ENCODE measurements around the gene INPP5K. TPM values are rescaled to one million over a fixed set of nuclear protein-coding genes. Genes with fewer than 3 reads are reported as not detected.

INPP5K gene
- total and polyA plus RNA-seq, 4 experiments from 2014 or later = 73.6 to 123 (median 80.2) TPM

DNA sequence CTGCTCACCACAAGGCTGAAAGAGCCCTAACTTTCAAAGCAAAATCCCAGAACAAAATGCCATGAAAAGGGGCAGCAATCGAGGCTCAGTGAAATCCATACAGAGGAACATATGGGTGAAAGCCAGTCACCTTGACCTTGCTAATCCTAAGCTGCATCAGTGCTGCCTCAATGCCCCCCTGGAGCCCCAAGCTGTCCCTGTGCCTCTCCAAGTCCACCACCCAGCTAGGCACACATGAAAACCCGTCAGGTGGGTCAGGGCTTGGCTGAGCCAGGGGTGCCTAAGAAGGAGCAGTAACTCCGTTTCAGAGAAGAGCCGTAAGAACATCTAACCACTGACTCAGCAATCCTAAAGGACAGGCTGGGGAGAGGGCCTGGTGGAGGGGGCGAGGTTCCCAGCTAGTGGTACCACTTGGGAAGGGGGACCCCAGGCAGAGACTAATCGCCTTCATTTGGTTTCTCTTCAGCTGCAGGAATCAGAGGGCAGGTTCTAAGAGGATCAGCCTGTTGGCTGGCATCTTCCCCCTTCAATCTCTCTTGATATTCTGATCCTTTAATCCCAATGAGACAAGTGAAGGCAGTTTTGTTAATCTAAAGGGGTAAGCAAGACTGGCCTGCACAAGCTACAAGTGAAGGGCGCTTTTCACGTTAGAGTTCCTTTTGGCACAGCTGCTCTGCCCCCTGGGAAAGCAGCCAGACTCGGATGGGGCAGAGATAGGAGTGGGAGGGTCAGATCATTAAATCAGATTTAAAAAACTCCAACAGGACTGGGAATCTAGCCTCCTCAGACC lies 38.5 kb upstream of the INPP5K start:
- intact Hi-C loops (cut with micrococcal nuclease) = no loop called here
- no peaks in the 10 kb centered on the region for H3K27me3 ChIP-seq (ENCODE audit: insufficient read depth, low read length)
- DNase-seq = no peak
- peaks cover 26% of the 10 kb centered on the region for H3K36me3 ChIP-seq (ENCODE audit: insufficient read depth, low read length)
- no peaks in the 10 kb centered on the region for H3K27me3 Mint-ChIP-seq
- peaks cover 36 to 49% of the 10 kb centered on the region in 2 donors for H3K36me3 Mint-ChIP-seq
- H3K9me3 ChIP-seq (ENCODE audit: control insufficient read depth in 1 of 2, low read length in 2 of 2) = no peaks in the 10 kb centered on the region
- H3K27ac Mint-ChIP-seq = peak overlapping the region in 3 of 7 donors; percentile 46 to 66 (median 59)
- no peak overlapping the region for H3K4me3 Mint-ChIP-seq
- no peaks in the 10 kb centered on the region for H3K9me3 Mint-ChIP-seq
- CTCF ChIA-PET (ENCODE audit: partially characterized antibody) = no interaction called here
- H3K4me1 Mint-ChIP-seq = peaks cover 10 to 27% (median 13%) of the 10 kb centered on the region in 4 donors
- peaks cover 5% of the 10 kb centered on the region for H3K4me1 ChIP-seq (ENCODE audit: insufficient read depth, low read length)
- POLR2A ChIA-PET (ENCODE audit: partially characterized antibody) = interaction anchor here (0.5 to 1.2 kb wide), 2 partner anchors 12 to 190 kb away, joined by 3 read pairs; no protein-coding TSS in a partner anchor
- no peak overlapping the region for H3K4me3 ChIP-seq (ENCODE audit: low read length in 2 of 2)
- no peak overlapping the region for H3K27ac ChIP-seq (ENCODE audit: low read depth, low read length)

DNA sequence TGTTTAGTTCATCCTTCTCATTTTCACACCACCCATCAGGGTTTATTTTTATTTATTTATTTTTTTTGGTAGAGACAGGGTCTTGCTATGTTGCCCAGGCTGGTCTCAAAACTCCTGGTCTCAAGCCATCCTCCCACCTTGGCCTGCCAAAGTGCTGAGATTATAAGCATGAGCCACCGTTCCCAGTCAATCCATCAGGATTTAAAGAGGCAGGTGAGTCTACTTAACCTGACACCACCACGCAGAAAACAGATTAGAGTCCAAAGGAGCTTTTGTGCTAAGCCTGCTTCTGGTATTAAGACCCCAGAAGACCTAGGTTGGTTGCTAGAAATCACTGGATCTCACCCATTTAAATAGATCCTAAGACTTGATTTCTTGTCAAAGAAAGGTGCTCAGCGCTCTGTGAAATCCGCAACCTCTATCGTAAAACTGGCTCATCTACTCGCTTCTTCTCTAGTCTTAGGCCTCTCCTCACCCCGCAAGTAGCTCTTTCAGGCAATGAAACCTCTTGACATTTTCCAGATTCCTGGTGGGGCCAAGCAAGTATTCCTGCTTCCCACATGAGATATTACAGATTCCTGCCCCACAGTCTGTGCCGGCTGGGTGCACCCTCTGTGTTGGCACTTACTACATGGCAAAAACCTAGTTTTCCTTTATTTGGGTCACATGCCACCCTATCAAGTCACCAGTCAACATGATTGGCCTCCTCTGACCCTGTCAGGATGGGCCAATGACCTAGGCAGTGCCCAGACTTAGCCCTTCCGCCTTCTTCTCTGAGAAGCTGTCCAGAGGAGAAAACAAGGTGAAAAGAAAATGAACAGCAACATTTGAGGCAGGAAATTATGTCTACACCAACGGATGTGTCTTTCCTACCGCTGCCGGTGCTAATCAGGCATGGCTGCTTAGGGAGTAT lies 37.2 kb upstream of the INPP5K start:
- Mint-ChIP-seq H3K4me1 (peaks cover 7 to 16% (median 10%) of the 10 kb centered on the region in 4 donors), H3K27ac (peak overlapping the region in 2 of 7 donors; percentile 35 to 53), H3K9me3 (no peaks in the 10 kb centered on the region), H3K27me3 (no peaks in the 10 kb centered on the region), H3K4me3 (no peak overlapping the region), H3K36me3 (peaks cover 38 to 56% of the 10 kb centered on the region in 2 donors)
- Histone ChIP-seq H3K4me3 (ENCODE audit: low read length in 2 of 2) (no peak overlapping the region), H3K4me1 (ENCODE audit: insufficient read depth, low read length) (no peaks in the 10 kb centered on the region), H3K36me3 (ENCODE audit: insufficient read depth, low read length) (peaks cover 31% of the 10 kb centered on the region), H3K27me3 (ENCODE audit: insufficient read depth, low read length) (no peaks in the 10 kb centered on the region), H3K9me3 (ENCODE audit: control insufficient read depth in 1 of 2, low read length in 2 of 2) (no peaks in the 10 kb centered on the region), H3K27ac (ENCODE audit: low read depth, low read length) (no peak overlapping the region)
- CTCF ChIA-PET (ENCODE audit: partially characterized antibody) = interaction anchor here (0.6 kb wide), 1 partner anchor 168 kb away, joined by 3 read pairs; no protein-coding TSS in a partner anchor
- POLR2A ChIA-PET (ENCODE audit: partially characterized antibody) = no interaction called here
- intact Hi-C loops (cut with micrococcal nuclease) = no loop called here
- DNase-seq = no peak

DNA sequence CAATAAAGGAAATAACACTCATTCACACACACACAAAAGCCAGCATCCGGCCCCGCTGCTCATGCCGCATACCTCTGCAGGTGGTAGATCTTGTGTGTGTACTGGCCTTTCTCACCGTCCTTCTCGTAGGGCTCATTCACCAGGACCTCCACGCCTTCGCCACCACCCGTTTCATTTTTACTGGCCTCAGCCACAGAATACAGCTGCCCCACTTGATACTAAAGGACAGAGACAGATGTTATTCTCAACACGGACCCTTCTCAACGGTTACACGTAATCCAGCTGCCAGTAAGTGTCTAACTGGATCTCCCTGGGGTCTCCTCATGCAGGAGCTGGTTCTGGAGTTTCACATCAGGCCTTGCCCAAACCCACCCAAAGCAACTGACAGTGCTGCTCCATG lies 36.5 kb upstream of the INPP5K start:
- POLR2A ChIA-PET (ENCODE audit: partially characterized antibody) = interaction anchor here (1.3 kb wide), 1 partner anchor 36 kb away, joined by 3 read pairs; no protein-coding TSS in a partner anchor
- no peak overlapping the region for H3K4me3 Mint-ChIP-seq

DNA sequence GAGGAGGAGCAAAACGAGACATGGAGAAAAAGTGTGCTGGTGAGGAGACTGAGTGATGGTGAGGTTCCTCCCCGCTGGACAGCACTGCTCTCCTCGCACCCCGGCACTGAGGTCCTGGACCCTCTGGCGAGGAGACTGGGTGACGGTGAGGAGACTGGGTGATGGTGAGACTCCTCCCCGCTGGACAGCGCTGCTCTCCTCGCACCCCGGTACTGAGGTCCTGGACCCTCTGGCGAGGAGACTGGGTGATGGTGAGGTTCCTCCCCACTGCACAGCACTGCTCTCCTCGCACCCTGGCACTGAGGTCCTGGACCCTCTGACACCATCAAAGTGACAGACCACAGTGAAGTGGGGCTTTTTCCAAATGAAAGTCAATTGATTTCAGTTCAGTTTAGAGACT lies 35.3 kb upstream of the INPP5K start:
- ChIA-PET POLR2A (ENCODE audit: partially characterized antibody) (interaction anchor here (1.3 kb wide), 1 partner anchor 34 kb away, joined by 3 read pairs; no protein-coding TSS in a partner anchor), CTCF (ENCODE audit: partially characterized antibody) (no interaction called here)
- Histone ChIP-seq H3K36me3 (ENCODE audit: insufficient read depth, low read length) (peaks cover 31% of the 10 kb centered on the region), H3K4me3 (ENCODE audit: low read length in 2 of 2) (no peak overlapping the region), H3K27me3 (ENCODE audit: insufficient read depth, low read length) (no peaks in the 10 kb centered on the region), H3K27ac (ENCODE audit: low read depth, low read length) (no peak overlapping the region), H3K4me1 (ENCODE audit: insufficient read depth, low read length) (no peaks in the 10 kb centered on the region), H3K9me3 (ENCODE audit: control insufficient read depth in 1 of 2, low read length in 2 of 2) (no peaks in the 10 kb centered on the region)
- DNase-seq = no peak
- no peaks in the 10 kb centered on the region for H3K27me3 Mint-ChIP-seq
- H3K36me3 Mint-ChIP-seq = peaks cover 41 to 56% of the 10 kb centered on the region in 2 donors
- no peak overlapping the region for H3K27ac Mint-ChIP-seq
- peaks cover 0 to 9% (median 5%) of the 10 kb centered on the region in 4 donors for H3K4me1 Mint-ChIP-seq
- intact Hi-C loops (cut with micrococcal nuclease) = no loop called here
- H3K9me3 Mint-ChIP-seq = no peaks in the 10 kb centered on the region
- no peak overlapping the region for H3K4me3 Mint-ChIP-seq

More for the DNA sequence above, 36.5 kb upstream of the INPP5K start:
- Histone ChIP-seq H3K4me3 (ENCODE audit: low read length in 2 of 2) (no peak overlapping the region), H3K4me1 (ENCODE audit: insufficient read depth, low read length) (no peaks in the 10 kb centered on the region), H3K27me3 (ENCODE audit: insufficient read depth, low read length) (no peaks in the 10 kb centered on the region), H3K36me3 (ENCODE audit: insufficient read depth, low read length) (peaks cover 31% of the 10 kb centered on the region), H3K27ac (ENCODE audit: low read depth, low read length) (no peak overlapping the region), H3K9me3 (ENCODE audit: control insufficient read depth in 1 of 2, low read length in 2 of 2) (no peaks in the 10 kb centered on the region)
- H3K36me3 Mint-ChIP-seq = peaks cover 41 to 61% of the 10 kb centered on the region in 2 donors
- no peaks in the 10 kb centered on the region for H3K9me3 Mint-ChIP-seq
- no peaks in the 10 kb centered on the region for H3K27me3 Mint-ChIP-seq
- no peak for DNase-seq
- peaks cover 5 to 16% (median 10%) of the 10 kb centered on the region in 4 donors for H3K4me1 Mint-ChIP-seq
- H3K27ac Mint-ChIP-seq = peak overlapping the region in 2 of 7 donors; percentile 52 to 64
- CTCF ChIA-PET (ENCODE audit: partially characterized antibody) = interaction anchor here (0.6 kb wide), 1 partner anchor 169 kb away, joined by 3 read pairs; no protein-coding TSS in a partner anchor
- intact Hi-C loops (cut with micrococcal nuclease) = no loop called here

DNA sequence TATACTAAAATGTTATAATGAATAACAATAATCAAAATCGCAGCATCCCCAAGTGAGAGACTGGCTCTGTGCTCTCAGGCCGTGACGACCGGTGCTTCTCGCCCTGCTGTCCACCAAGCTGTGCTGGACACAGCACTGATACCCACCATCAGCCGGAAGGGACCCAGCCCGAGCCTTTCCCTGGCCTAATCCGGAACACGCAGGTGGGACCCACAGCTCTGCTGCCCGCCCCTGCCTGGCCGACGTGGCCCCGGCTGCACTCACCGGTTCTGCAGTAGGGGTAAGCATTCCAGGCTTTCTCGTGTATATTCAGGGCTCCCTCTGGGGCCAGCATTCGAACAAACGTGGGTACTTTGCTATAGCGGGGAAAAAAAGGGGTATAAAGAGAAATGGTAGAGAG lies 31.6 kb upstream of the INPP5K start:
- POLR2A ChIA-PET (ENCODE audit: partially characterized antibody) = no interaction called here

DNA sequence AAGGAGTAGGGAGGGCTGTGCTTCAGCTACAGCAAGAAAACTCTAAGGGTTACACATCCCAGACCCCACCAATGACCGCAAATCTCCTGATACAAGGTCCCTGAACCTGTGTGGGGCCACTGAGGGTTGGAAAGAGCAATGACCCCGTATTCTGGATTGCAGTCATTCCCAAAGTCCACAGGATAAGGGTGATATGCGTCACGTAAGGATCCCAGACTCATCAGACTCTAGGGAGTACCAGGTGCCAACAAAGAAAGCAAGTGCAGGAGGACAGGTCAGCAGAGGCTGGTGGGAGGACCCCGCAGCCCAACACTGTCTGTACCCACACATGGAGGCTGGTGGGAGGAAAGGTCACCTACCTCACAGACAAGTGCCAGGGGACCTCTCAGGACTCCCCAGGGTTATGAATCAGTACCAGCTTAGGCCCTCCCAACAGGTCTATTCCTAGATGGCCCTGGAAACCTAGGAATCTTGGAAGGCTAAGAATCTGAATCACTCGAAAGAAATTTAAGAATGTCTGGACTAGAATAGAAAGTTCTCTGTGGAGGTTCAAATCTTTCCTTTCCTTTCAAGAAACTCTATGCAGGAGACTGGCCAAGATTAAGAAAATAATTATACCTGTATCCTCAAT lies 30.0 kb upstream of the INPP5K start:
- Mint-ChIP-seq H3K4me3 (no peak overlapping the region), H3K27ac (peak overlapping the region in 1 of 7 donors; percentile 4), H3K27me3 (no peaks in the 10 kb centered on the region), H3K36me3 (peaks cover 34 to 65% of the 10 kb centered on the region in 2 donors), H3K4me1 (peaks cover 0 to 4% (median under 1%) of the 10 kb centered on the region in 4 donors), H3K9me3 (no peaks in the 10 kb centered on the region)
- Histone ChIP-seq H3K27ac (ENCODE audit: low read depth, low read length) (no peak overlapping the region), H3K9me3 (ENCODE audit: control insufficient read depth in 1 of 2, low read length in 2 of 2) (no peaks in the 10 kb centered on the region), H3K4me3 (ENCODE audit: low read length in 2 of 2) (no peak overlapping the region), H3K27me3 (ENCODE audit: insufficient read depth, low read length) (no peaks in the 10 kb centered on the region), H3K36me3 (ENCODE audit: insufficient read depth, low read length) (peaks cover 29% of the 10 kb centered on the region), H3K4me1 (ENCODE audit: insufficient read depth, low read length) (no peaks in the 10 kb centered on the region)
- intact Hi-C loops (cut with micrococcal nuclease) = no loop called here
- ChIA-PET POLR2A (ENCODE audit: partially characterized antibody) (no interaction called here), CTCF (ENCODE audit: partially characterized antibody) (no interaction called here)
- no peak for DNase-seq

More for the DNA sequence above, 31.6 kb upstream of the INPP5K start:
- Mint-ChIP-seq H3K9me3 (no peaks in the 10 kb centered on the region), H3K27ac (peak overlapping the region in 2 of 7 donors; percentile 35 to 47), H3K36me3 (peaks cover 35 to 67% of the 10 kb centered on the region in 2 donors), H3K4me3 (no peak overlapping the region), H3K27me3 (no peaks in the 10 kb centered on the region), H3K4me1 (peaks cover 0 to 4% (median under 1%) of the 10 kb centered on the region in 4 donors)
- Histone ChIP-seq H3K27ac (ENCODE audit: low read depth, low read length) (no peak overlapping the region), H3K4me1 (ENCODE audit: insufficient read depth, low read length) (no peaks in the 10 kb centered on the region), H3K9me3 (ENCODE audit: control insufficient read depth in 1 of 2, low read length in 2 of 2) (no peaks in the 10 kb centered on the region), H3K36me3 (ENCODE audit: insufficient read depth, low read length) (peaks cover 27% of the 10 kb centered on the region), H3K4me3 (ENCODE audit: low read length in 2 of 2) (no peak overlapping the region), H3K27me3 (ENCODE audit: insufficient read depth, low read length) (no peaks in the 10 kb centered on the region)
- DNase-seq = no peak
- CTCF ChIA-PET (ENCODE audit: partially characterized antibody) = no interaction called here
- intact Hi-C loops (cut with micrococcal nuclease) = no loop called here
